G401 (cell line): Measurements from ENCODE around the gene PTPRK. TPM values are rescaled to one million over a fixed set of nuclear protein-coding genes. Genes with fewer than 3 reads are reported as not detected.

Experiments used
- DNase-seq: peaks from one replicate; pipeline ENCODE4 v3.0.0-alpha.2; 2015; ENCODE audit warnings: low spot score
- in situ Hi-C: cut with HindIII; loops from 2 replicates; pipeline ENCODE4 v1.10.0; 2016; ENCODE audit warnings: low sequenced_read_pairs, mixed read lengths
- total RNA-seq: library from RNA; depleted of rRNA; stranded (reverse); fragments of >200 nt; shearing (Covaris generic); gene quantifications from 2 replicates; pipeline ENCODE4 v1.2.3, GENCODE V29; 2014

PTPRK gene
- total RNA-seq, 1 experiment from 2014 or later: not detected

DNA sequence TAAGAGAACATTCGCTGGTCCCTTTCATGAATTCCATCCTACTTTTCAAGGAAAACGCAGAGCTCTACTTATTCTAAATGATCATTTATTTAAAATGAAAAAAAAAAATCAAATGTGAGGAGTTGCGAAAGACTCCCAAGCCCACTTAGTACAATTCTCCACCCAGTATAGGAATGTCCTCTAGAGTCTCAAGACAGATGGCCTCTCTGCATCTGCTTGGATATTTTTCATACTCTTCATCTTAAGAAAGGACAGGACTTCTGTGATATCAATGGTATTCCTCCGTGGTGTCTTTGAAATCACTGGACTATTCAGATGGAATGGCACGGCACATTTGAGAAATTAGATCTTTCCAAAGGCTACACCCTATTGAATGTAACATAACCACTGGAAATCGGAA lies 107.1 kb downstream of the PTPRK start:
- in situ Hi-C loops: no loop called here
- DNase-seq: no peak

GRCh38 chr6:128412680-128413079 lies 107.7 kb downstream of the PTPRK start:
- DNase-seq: no peak
- in situ Hi-C loops: no loop called here

DNA sequence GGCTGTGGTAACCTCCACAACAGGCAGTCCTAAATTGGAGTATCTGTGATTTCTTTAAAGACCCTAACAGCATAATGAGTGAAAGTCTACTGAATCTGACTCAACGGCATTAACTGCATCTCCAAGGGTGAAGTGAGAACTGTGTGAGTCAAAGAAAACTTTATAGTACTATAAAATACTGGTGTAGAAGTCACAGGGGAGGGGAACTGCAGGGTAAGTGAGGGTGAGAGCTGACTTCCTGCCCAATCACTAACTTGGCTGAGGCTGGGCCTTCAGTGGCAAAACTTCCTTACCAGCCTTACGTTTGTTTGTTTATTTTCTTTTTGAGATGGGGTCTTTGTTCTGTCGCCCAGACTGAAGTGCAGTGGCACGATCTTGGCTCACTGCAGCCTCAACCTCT lies 109.8 kb downstream of the PTPRK start:
- in situ Hi-C loops: no loop called here
- DNase-seq: no peak

DNA sequence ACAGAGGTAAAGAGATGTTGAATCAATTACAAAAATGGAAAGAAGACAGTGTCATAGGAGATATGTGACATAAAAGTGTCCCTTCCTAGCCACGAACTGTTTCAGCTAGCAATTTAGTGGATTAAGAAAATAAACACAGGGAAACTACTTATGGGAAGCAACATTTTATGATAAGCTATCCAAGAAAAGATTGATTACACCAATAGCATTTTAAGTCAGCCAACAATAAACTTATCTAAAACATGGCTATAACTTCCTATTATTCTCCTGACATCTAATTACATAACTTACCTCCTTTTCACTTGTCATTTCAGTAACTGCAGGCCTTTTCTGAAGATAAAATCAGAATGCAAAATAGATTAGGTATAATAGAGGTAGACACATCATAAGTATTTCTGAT lies 111.4 kb downstream of the PTPRK start:
- DNase-seq: no peak
- in situ Hi-C loops: no loop called here

GRCh38 chr6:128406453-128406852 lies 113.9 kb downstream of the PTPRK start:
- no peak for DNase-seq
- in situ Hi-C loops: no loop called here

- no peak for DNase-seq
- in situ Hi-C loops: no loop called here
Observed at GRCh38 chr6:128403618-128404444, 116.6 kb downstream of the PTPRK start.

GRCh38 chr6:128400875-128401274 lies 119.5 kb downstream of the PTPRK start:
- DNase-seq: no peak
- in situ Hi-C loops: no loop called here

GRCh38 chr6:128397996-128398395 lies 122.4 kb downstream of the PTPRK start:
- no peak for DNase-seq
- in situ Hi-C loops: no loop called here

DNA sequence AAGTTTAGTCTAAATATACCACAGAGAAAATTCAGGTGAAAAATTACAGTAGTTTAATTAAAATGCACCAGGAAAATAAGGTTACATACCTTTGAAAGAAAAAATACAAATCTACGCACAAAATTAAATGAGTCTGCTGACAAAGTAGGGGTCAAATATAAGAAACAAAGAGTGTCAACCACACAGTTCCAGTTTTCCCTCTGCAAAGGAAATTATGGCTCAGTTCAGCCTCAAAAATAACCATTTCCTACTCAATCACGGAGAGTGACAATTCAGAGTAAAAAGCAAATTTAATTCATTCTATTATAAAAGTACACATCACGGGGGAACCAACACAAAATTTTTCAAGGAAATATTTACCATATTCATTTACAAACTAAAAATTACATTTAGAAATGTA lies 124.8 kb downstream of the PTPRK start:
- in situ Hi-C loops: no loop called here
- DNase-seq: no peak

- DNase-seq: no peak
- in situ Hi-C loops: no loop called here
Observed at GRCh38 chr6:128395188-128395587, 125.2 kb downstream of the PTPRK start.

DNA sequence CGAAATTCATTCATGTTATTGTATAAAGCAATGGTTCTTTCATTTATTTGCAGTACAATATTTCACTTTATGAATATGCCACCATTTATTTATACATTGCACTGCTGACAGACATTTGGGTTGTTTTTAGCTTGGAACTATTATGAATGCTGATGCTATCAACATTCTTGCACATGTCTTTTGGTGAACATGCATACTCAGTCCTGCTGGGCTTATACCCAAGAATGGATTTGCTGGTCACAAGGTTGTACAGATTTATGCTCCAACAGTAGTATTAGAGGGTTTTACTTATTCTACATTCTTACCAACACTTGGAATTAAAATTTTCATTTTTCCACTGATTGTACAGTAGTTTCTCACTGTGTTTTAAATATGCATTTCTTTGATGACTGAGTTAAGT lies 126.2 kb downstream of the PTPRK start:
- in situ Hi-C loops: no loop called here
- no peak for DNase-seq

DNA sequence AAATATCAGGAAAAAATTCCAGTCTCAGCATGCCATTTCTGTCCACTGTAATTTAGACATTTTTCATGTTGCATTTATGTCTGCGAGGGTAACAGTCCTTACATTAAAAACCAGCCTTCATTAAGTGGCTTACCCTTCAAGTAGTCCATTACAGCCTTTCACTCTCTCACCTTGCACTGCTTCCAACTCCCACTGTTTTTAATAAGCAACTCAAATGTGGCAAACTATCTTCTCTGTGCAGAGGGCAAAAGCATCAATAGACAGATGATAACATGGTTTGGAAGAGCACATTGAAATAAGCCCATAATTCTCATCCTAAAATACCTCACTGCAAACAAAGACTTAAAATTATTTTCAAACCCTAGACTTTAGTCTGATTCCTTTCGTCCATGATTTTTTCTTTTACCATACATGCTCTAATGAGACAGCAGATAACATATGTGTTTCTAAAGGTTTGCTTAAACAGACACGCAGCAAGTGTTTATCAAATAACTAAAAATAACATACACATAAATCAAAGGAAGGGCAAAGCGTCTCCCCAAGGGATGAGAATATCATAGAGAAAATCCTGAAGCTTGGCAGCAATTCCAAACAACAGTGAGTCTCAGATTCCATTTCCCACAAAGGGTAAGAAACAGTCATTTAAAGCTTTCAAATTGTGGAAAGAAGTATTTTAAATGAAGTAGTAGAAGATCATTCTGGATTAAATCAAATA lies 130.4 kb downstream of the PTPRK start:
- no peak for DNase-seq
- in situ Hi-C loops: no loop called here

DNA sequence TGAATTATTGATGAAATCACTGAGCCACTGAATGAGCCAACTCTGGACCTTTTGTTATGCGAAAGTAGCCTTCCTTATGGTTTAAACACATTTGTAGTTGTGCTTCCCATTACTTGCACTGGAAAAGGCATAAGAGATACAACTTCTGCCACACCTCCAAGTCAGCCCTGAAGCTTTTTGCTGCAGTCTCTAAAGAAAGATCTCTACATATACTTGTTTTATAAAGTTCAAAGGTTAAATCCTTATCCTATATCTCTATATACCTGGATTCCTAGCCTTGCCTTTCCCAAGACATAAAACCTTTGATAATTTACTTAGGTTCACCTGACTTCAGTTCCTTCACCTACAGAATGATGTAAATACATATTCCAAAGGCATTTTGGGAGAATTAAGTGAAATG lies 132.0 kb downstream of the PTPRK start:
- in situ Hi-C loops: no loop called here
- no peak for DNase-seq

DNA sequence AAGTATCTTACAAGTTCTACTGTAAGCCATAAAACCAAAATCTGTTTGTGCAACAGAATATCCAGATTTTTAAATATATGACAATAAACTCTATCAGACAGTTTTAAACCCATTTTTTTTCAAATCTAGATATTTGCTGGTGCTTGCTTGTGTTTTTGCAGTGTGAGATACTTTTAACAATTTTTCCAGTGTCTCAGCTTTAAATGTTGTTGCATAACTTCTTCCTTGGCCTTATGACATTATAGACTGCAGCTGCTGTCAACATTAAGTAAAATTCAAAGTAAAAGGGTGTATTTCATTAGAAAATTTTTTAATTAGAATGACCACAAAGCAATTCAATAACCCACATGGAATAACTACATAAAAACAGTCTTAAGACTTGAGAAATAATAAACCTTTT lies 139.5 kb downstream of the PTPRK start:
- in situ Hi-C loops: no loop called here
- DNase-seq: no peak

DNA sequence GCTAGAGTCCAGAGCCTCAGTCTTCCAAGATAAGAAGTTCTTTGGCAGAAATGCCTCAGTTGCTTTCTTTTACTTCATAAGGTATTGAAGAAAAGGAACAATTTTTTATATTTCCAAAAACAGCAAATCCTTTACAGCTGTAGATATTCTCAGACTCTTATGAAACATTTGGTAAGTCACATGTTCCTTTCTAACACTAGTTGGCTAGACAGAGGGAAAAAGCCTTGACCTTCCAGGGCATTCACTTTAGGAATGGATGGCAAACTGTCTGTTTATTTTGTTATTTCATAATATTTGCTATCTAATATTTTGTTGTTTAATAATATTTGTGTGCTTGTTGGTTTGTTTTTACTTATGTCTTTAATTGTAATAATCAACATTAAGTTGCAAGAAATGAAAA lies 140.8 kb downstream of the PTPRK start:
- DNase-seq: no peak
- in situ Hi-C loops: no loop called here

DNA sequence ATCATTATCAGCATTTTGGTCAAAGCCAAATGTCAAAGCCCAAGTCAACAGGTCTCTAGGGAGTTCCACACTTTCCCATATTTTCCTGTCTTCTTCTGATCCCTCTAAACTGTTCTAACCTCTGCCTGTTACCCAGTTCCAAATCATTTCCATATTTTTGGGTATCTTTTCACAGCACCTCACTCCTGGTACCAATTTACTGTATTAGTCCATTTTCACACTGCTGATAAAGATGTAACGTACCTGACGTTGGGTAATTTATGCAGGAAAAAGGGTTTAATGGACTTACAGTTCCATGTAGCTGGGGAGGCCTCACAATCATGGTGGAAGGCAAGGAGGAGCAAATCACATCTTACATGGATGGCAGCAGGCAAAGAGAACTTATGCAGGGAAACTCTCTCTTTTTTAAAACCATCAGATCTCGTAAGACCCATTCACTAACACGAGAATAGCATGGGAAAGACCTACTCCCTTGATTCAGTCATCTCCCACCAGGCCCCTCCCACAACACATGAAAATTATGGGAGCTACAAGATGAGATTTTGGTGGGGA lies 143.4 kb downstream of the PTPRK start:
- in situ Hi-C loops: no loop called here
- no peak for DNase-seq

- in situ Hi-C loops: no loop called here
- no peak for DNase-seq
Observed at GRCh38 chr6:128371136-128371535, 149.3 kb downstream of the PTPRK start.

DNA sequence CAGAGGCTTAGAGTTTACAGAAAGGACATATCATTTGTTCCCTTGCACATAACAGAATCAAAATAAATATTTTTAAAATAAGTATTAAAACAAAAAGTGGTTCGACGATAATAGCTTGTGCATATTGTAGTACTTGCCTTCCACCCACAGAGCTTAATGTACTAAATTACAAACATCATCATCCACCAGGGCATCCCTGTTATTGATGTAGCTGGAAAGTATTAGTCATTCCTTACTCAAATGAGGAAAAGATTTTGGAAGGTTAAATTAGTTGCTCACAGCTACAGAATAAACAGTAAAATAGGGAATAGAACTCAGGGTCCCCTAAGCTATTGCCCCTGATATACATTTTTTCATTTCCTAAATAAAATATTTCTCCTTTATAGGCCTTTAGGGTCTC lies 150.3 kb downstream of the PTPRK start:
- in situ Hi-C loops: no loop called here
- DNase-seq: no peak

- DNase-seq: no peak
- in situ Hi-C loops: no loop called here
Observed at GRCh38 chr6:128368213-128368944, 152.0 kb downstream of the PTPRK start.

GRCh38 chr6:128367437-128367836 lies 153.0 kb downstream of the PTPRK start:
- in situ Hi-C loops: no loop called here
- DNase-seq: no peak
